GM19324 (cell line): ENCODE measurements around the gene PRDM16.

Source experiments
- ATAC-seq: cut with Tn5 transposase; IDR thresholded peaks from one replicate; pipeline ENCODE4 v1.9.1; 2021; ENCODE audit warnings: mild to moderate bottlenecking, moderate library complexity; ENCODE audit not compliant: unreplicated experiment, low FRiP score

The PRDM16 gene

DNA sequence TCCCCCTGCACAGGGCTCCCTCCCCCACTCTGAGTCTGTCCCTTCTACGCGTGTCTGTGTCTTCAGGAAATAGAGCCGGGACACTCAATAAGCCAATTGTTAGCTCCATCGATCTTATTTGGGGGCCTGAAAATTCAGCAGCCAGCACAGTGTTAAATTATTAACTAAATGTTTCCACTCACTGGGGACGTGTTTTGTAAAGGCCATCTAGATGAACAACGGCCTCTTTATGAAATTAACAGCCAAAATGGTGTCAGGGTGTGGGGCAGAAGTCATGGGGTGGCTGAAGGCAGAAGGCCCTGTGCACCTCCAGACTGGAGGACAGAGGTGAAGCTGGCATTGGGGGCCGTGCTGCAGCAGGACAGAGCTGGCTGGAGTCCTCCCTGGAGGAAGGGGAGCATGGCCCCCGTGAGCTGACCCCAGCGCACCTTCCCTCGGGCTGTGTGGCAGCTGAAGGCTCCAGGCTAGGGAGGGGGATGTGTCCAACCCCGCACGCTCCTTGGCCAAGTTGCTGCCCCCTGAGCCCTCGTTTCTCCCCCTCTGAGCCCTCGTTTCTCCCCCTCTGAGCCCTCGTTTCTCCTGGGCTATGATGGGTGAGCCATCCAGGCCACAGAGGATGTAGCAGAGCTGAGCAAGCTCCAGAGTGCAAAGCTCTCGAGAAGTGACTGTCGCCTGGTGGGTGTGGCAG, 271.7 kb downstream of the PRDM16 start:
- no peak for ATAC-seq

DNA sequence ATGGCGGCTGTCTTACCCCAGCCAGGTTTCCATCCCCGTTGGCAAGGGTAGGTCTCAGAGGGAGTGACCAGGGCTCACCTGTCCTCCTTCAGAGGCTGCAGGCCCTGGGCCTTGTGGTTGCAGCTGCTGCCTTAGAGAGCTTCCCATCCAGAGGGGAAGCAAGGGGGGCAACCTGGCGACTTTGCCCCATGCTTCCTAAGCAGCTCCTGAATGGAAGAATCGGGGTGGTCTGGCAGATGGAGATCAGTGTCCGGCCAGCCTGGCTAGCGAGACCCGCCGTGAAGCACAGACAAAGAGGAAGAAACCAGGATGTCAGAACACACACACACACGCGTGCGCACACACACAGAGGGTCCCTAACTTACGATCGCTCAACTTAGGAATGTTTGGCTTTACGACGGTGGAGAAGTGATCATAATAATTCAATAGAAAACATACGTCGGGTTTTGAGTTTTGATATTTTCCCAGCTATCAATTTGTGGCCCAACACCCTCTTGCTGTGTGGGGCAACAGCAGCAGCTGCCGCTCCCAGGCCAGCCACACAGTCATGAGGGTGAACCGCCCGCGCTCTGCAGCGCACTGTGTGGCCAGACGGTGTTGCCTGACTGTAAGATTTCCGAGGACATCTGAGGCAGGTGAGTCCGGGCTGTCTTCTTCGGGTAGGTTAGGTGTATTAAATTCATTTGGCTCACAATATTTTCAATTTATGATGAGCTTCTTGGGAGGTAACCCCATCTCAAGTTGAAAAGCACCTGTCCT, 272.4 kb downstream of the PRDM16 start:
- ATAC-seq, result no peak

DNA sequence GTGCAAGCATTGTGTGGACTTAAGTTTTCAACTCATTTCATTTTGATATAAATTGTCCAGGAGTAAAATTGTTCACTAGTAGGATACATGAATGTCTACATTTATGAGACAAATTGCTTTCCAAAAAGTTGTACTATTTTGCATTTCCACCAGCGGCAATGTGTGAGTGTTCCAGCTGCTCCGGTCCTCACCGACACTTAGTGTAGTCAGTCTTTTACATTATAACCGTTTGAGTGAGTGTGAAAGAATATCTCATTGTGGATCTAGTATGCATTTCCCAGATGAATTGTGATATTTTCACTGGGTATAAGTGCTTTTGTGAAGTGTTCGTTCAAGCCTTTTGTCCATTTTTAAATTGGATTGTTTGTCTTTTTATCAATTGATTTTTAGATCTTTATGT, 274.0 kb downstream of the PRDM16 start:
- ATAC-seq, result no peak

DNA sequence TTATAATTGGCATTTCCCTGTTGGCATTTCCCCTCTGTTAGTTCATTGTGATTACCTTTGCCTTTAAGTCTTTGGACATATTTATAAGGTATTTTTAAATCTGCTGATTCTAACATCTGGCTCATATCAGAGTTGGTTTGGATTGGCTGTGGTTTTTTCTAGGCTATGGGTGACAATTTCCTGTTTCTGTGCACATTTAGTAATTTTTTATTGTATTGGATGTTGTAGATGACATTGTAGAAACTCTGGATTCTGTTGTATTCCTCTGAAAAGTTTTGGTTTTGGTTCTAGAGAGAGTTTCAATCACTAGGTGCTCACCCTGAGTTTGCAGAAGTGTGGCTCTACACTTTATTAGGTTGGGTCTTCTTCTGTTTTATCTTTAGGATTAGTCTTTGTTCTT, 275.4 kb downstream of the PRDM16 start:
- ATAC-seq, result no peak

DNA sequence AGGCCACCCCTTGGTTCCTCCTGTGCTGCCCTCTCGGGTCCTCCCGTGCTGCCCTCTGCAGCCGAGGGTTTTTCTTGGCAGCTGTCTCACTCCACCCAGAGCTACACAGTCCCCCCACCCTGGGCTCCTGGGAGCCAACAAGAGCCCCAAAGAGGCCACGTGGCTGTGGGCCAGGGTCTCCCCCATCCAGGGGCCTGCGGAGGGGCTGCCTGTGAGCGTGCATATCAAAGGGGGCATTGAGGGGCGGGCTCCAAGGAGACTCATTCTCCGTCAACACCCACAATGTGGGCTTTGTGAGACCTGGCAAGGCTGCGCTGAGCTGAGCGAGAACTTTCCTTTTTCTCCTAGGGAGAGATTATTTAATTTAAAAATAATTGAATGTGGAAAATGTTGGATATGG, 276.8 kb downstream of the PRDM16 start:
- ATAC-seq, result no peak

DNA sequence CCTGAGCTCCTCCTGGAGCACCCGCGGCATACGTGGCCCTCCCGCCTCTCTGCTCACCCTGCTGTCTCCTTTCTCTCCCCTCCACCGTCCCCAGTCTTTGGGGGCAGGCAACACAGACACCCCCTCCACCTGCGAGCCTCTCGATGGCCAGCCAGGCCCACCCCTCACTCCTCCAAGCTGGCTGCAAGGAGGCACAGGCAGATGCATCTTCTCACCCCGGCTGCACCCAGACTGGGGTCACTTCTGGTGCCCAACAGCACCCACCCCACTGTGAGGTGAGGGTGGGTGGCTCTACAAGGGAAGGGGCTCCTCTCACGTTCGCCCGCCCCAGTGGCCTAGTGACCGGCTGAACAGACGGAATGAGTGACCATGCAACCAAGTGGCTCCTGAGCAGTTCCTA, 277.5 kb downstream of the PRDM16 start:
- ATAC-seq, result no peak

DNA sequence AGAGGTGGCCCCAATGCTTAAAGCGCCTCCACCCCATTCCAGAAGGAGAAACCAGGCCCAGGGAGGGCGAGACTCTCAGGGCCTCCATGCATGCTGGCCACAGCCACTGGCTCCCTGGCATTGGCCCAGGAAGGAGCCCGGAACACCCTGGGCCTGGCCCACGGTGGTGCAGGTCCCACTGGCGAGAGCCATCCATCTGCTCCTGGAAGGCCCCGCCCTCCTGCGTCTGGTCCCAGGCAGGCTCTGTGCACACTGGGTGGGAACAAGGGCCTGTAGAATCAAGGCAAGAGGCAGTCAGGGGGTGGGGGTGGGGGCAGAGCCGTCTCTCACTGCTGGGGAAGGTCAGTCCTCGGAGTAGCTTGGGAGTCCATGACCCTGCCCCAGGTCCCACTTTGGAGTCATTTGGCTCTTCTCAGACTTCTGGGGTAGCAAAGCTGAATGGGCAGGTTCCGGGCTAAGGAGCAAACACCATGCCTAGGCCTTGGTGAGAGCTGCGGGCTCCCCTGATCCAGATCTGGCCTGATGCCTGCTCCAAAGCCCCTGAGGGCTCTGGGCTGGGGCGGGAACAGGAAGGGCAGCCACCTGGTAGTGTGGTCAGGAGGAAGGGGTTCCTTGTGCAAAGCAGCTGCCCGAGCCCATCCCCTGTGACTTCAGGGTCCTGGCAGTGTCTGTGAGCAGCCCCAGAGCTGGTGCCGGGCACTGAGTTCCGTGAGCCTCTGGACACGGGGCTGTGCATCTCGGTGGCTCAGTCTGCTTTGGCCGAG, 278.4 kb downstream of the PRDM16 start:
- no peak for ATAC-seq

DNA sequence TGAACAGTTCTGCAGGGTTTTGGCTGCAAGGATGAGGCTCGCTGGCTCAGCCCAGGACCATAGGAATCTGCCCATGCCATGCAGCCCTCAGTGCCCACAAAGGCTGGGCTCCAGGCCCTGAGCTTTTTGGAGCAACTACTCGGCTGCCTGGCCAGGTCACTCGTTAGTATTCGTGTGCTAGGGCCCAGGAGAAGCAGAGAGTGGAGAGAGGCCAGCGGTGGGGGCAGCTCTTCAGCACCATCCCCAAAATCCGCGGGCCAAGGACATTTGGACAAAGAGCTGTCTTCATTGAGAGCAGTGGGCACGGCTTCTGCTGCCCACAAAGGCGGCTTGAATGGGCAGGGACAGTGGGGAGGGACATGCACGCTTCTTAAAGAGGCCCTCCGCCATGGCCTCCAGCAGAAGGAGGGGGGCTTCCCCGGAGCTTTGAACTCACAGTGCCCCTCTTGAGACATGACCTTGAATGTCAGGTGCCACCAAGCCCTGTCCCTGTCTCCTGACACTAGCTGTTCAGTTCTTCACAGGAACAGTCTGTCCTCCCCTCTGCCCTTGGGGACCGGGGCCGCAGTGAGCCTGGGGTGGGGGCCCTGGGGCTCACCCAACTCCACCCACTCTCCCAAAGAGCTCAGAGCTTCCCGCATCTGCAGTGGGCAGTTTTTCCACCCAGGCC, 279.3 kb downstream of the PRDM16 start:
- no peak for ATAC-seq

DNA sequence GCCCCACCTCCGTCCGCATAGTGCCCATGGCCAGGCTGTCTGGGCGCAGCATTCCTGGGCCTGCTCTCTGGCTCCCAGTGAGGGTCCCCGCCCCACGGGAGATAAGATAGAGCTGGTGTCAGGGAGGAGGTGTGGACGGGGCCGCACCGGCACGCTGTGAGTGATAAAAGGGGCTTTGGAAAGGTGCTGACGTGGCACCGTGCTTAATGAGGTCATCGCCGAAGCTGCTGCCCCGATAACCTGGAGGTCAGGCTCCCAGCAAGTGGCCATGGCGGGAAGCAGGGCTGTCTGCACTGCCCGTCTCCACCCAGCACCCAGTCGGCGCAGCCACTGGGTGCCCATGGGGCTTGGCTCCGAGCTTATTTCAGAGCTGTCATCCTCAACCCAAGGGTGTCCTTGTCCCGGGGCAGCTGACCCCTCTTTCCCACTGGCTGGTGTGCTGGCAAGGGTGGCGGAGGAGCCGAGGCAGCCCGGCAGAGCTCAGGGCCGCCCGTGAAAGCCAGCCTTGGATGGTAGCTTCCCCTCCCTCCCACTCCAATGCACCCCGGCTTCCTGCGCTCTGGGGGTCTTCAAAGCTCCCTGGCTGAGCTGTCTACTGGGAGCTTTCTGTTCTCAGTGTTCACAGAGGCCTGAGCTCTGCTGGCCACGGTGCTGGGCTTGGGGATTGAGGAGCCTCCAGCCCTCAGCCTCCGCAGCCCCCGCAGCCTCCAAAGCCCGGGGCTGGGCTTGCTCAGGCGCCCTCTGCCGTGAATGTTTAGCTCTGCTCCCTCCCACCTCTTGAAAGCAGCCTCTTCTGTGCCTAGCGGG, 280.4 kb downstream of the PRDM16 start:
- no peak for ATAC-seq

DNA sequence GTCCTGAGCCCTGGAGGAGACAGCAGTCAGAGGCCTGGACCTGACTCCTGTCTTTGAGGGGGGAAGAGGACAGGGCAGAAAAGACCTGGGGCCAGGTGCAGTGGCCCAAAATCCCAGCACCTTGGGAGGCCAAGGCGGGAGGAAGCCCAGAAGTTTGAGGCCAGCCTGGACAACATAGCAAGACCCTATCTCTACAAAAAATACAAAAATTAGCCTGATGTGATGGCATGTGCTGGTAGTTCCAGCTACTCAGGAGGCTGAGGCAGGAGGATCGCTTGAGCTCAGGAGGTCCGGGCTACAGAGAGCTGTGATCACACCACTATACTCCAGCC, 280.9 kb downstream of the PRDM16 start:
- ATAC-seq, result no peak

DNA sequence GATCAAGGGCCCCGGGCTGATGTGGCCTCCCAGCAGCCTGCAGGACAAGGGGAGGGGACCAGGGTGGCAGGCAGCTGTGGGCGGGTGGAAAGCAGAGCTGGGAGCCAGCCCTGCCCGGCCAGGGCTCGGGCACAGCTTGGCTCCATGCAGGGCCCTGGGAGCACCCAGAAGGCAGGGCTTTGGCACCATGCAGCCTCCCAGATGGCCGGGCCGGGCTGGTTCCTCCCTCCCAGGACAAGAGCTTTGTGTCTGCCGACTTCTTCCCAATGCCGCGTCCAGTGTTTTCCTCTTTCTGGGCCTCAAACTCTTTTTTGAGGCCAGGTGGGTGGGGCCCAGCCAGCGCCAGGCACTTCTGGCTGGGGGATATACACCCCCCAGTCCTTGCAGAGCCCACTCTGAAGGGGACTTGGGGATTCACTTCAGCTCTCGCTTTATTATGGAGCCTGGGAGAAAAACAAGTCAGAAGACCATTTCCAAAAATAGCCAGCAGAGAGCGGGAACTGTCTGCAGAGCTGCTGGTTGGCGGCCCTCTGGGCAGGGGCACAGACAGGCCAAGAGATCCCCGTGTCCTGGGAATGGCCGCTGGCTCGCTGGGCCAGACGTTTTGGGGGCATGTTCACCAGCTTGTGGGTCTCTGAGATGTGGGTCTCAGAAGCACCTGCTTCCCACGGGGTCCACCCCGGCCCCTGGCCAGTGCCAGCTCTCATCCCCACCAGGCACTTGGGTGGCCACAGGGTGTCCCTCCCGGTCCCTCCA, 281.7 kb downstream of the PRDM16 start:
- ATAC-seq, result no peak

DNA sequence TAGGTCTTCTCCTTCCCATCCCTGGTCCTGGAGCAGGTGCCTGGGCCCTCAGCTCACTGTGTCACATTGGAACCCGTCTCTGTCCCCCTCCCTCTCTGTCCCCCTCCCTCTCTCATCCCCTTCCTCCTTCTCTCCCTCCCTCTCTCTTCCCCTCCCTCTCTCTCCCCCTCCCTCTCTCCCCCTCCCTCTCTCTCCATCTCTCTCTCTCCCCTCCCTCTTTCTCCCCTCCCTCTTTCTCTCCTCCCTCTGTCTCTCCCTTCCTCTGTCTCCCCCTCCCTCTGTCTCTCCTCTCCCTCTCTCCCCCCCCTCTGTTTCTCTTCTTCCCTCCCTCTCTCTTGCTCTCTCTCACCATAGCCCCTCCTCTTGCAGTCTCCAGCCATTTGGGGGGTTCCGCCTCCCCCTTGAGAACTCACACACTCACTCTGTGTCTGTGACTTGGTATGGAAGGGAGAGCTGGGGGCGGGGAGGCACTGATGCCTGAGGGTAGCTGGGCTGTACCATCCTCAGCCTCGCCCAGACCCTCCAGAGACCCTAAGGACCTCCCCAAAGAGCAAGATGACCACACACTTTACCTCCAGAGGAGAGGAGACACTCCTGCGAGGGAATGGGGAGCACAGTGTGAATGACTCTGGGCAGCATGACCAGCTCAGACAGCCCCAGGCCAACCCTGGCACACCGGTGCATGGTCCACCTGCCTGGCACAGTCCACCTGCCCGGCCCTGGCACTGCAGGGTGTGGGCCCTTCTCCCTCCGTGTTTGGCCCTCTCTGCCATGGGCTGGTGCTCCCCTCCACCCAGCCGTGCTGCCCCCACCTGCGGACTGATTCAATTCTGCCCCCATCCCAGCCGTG, 282.7 kb downstream of the PRDM16 start:
- ATAC-seq, result no peak

DNA sequence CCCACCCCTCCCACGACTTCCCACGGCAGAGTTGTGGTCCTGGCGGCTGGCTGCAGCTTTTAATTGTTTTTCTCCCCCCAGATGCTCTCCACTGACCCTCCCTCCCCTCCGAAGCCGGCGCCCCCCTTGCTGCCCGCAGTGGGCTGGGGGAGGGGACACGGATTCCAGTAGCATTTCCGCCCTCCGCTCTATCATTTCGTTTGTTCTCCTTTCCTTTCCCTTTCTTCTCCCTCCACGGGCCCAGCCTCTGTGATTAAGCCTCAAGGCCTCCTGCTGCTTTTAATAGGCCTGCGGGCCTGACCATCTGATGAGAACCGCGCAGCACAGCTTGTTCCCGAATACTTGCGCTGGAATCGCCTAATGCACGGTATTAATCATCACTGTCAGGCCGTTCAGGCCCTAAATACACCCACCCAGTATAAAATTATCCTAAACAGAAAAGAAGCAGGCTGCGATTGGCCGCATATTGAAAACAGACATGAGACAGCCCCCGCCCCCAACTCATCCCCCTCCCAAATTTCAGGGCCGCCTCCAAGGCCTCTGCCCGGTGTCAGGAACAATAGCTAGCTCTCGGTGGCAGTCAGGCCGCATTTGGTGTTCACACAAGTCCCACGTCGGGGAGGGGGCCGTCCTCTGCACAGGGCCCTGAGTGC, 283.4 kb downstream of the PRDM16 start:
- ATAC-seq, result no peak

DNA sequence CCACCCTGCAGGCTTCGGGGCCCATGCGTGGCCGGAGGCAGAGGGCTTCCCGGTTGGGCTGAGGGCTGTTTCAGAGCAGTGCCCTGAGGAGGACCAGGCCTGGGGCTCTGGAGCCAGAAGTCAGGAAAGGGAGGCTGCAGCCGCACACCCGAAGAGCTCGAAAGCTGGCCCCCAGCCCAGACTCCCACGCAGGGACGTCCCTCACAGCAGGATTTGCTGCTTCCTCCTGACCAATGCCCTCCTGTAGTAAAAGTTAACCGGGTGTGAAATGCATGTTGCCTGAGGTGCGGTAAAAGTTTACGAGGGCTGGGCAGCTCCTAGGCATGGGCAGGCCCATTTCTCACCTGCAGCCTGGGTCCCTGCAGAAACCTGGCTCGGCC, 283.9 kb downstream of the PRDM16 start:
- no peak for ATAC-seq

DNA sequence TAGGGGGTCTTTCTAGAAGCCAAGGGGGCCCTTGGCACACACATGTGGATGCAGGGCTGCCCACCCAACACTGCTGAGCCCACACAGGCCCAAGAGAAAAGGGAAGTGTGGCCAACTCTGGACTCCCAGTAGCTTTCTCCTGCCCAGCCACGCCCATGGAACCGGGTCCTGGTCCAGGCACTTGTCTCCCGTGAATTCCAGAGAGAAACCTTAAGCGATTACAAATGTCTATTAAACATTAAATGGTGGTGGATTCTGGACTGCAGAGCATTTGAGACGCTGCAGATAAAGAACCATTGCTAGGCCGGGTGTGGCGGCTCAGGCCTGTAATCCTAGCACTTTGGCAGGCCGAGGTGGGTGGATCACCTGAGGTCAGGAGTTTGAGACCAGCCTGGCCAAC, 284.9 kb downstream of the PRDM16 start:
- no peak for ATAC-seq

DNA sequence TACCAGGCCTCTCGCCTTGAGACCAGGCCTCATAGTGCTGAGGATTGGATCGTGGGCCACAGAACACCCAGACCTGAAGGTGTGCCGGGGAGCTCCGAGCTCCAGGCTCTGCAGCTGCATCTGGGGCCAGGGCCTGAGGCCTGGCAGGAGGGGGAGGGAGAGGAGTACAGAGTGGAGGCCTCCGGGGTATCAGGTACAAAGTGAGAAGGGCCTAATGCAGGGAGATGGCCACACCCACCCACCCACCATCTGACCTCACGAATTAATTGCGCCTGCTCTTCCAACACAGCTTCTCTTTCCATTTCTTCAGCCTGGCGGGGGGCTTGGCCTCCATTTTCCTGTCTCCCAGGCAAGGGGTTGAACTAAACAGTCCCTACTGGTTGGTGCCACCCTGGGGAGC, 286.1 kb downstream of the PRDM16 start:
- no peak for ATAC-seq

DNA sequence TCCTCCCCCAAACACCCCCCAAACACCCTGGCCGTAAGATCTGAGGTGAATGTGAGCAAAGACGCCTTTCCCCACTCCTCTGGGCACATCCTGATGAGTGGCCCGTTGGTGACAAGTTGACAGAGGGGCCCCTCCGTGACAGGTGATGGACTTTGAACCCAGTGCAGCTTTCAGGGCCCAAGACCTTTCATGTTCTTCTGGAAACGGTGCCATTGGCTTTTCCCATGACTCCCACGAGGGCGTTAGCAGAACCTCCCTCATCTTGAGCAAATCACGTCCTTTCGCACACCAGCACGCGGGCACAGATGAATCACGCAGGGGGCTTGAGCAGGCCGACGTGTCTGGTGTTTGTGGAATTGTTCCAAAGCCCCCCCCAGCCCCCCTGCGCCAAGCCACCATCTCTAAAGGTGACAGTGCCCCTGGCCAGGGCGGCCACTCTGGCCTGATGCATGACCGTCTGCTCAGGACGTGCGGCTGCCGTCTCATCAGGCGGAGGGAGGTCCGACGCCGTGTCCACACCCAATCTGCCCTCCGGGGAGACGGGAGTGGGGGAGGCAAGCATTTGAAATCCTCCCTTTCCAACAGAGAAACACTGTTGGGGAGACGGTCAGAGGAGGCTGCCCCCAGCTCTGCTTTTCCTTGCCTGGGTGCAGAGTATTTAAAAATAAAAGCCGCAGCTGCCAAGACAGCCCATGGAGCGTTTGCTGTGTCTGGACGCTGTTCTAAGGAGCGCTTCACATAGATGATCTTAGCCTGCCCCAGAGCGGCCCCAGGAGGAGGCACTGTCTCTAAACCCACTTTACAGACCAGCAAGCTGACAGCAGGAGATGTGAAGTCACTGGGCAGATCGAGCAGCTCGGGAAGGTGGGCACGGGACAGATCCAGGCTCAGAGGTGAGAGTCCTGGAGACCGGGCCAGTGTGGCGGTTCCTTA, 287.2 kb downstream of the PRDM16 start:
- ATAC-seq, result no peak
